Liver (tissue), 9 donors: ENCODE data around the gene PGPEP1. TPM values are rescaled to one million over a fixed set of nuclear protein-coding genes. Genes with fewer than 3 reads are reported as not detected.

Experiments used
- DNase-seq: peaks from one replicate; pipeline ENCODE4 v3.0.0-alpha.2; 2017; ENCODE audit warnings: low spot score
- H3K27ac ChIP-seq, 2 donors: one replicate each; pipeline ENCODE4 v1.7.0; 2013; ENCODE audit warnings: inconsistent platforms in 2 of 2, low read length in 2 of 2, control low read depth in 1 of 2, low read depth in 1 of 2, mild to moderate bottlenecking in 1 of 2
- H3K27me3 ChIP-seq, 4 donors: one replicate each; pipeline versions ENCODE4 v1.6.1 to v1.7.0; 2013; ENCODE audit warnings: low read length in 3 of 4, inconsistent platforms in 1 of 4, mild to moderate bottlenecking in 1 of 4, moderate library complexity in 1 of 4; ENCODE audit not compliant: control insufficient read depth in 4 of 4, insufficient read depth in 4 of 4
- H3K36me3 ChIP-seq, 4 donors: one replicate each; pipeline versions ENCODE4 v1.6.1 to v1.7.0; 2013; ENCODE audit warnings: low read length in 3 of 4, mild to moderate bottlenecking in 3 of 4, low read depth in 1 of 4, moderate library complexity in 1 of 4; ENCODE audit not compliant: control insufficient read depth in 4 of 4, insufficient read depth in 3 of 4
- H3K4me1 ChIP-seq, 4 donors: one replicate each; pipeline versions ENCODE4 v1.6.1 to v1.7.0; 2013; ENCODE audit warnings: low read length in 3 of 4, mild to moderate bottlenecking in 3 of 4, moderate library complexity in 1 of 4; ENCODE audit not compliant: control insufficient read depth in 4 of 4, insufficient read depth in 4 of 4
- H3K4me3 ChIP-seq, 3 donors: one replicate each; pipeline versions ENCODE4 v1.6.1 to v1.7.0; 2013; ENCODE audit warnings: low read length in 3 of 3, control low read depth in 1 of 3, low read depth in 1 of 3, mild to moderate bottlenecking in 1 of 3
- H3K9ac ChIP-seq, 2 donors: one replicate each; pipeline ENCODE4 v1.7.0; 2013; ENCODE audit warnings: low read length in 2 of 2, mild to moderate bottlenecking in 2 of 2, moderate library complexity in 2 of 2, control low read depth in 1 of 2, low read depth in 1 of 2
- H3K9me3 ChIP-seq, 4 donors: one replicate each; pipeline versions ENCODE4 v1.6.1 to v1.7.0; 2013; ENCODE audit warnings: low read length in 3 of 4; ENCODE audit not compliant: control insufficient read depth in 4 of 4
- ATF3 ChIP-seq: IDR thresholded peaks from 2 replicates; pipeline ENCODE4 v1.6.1; 2016; ENCODE audit warnings: antibody characterized with exemption
- CTCF ChIP-seq: fragments of 150-350 bp; IDR thresholded peaks from 2 replicates; pipeline ENCODE4 v1.5.1; 2017; ENCODE audit warnings: improper control_type of control experiment, low read depth, low read length; ENCODE audit not compliant: missing input control
- EGR1 ChIP-seq, 2 donors: IDR thresholded peaks; 2 replicates each; pipeline ENCODE4 v1.6.1; 2016 to 2018; ENCODE audit warnings: antibody characterized with exemption in 2 of 2, low read depth in 2 of 2
- FOXA1 ChIP-seq: IDR thresholded peaks from 2 replicates; pipeline ENCODE4 v1.6.1; 2016; ENCODE audit warnings: antibody characterized with exemption
- GABPA ChIP-seq, 2 donors: IDR thresholded peaks in 1 of 2; conservative IDR thresholded peaks in 1 of 2; 2 replicates each; pipeline ENCODE4 v1.6.1; 2016; ENCODE audit warnings: antibody characterized with exemption in 2 of 2, mild to moderate bottlenecking in 1 of 2, moderate library complexity in 1 of 2
- HNF4G ChIP-seq: IDR thresholded peaks from 2 replicates; pipeline ENCODE4 v1.6.1; 2016; ENCODE audit warnings: antibody characterized with exemption
- JUND ChIP-seq, 2 donors: IDR thresholded peaks; 2 replicates each; pipeline ENCODE4 v1.6.1; 2016; ENCODE audit warnings: antibody characterized with exemption in 2 of 2
- RAD21 ChIP-seq, 2 donors: IDR thresholded peaks; 2 replicates each; pipeline ENCODE4 v1.6.1; 2016; ENCODE audit warnings: antibody characterized with exemption in 2 of 2, mild to moderate bottlenecking in 2 of 2
- RXRA ChIP-seq, 2 donors: IDR thresholded peaks; 2 replicates each; pipeline ENCODE4 v1.6.1; 2017 to 2018; ENCODE audit warnings: antibody characterized with exemption in 2 of 2, mild to moderate bottlenecking in 1 of 2
- TAF1 ChIP-seq: conservative IDR thresholded peaks from 2 replicates; pipeline ENCODE4 v1.6.1; 2016; ENCODE audit warnings: antibody characterized with exemption, mild to moderate bottlenecking
- YY1 ChIP-seq: IDR thresholded peaks from 2 replicates; pipeline ENCODE4 v1.6.1; 2016; ENCODE audit warnings: antibody characterized with exemption, mild to moderate bottlenecking
- ZBTB33 ChIP-seq: IDR thresholded peaks from 2 replicates; pipeline ENCODE4 v1.6.1; 2016; ENCODE audit warnings: antibody characterized with exemption
- WGBS: extraction: QIAGEN DNeasy Blood & Tissue Kit; methylation state at CpG from one replicate; pipeline ENCODE4 v1.1.7; 2013; 5-methylcytosine and 5-hydroxymethylcytosine counted together
- polyA plus RNA-seq, 2 donors: library from polyadenylated mRNA; stranded (reverse) in 1 of 2; unstranded in 1 of 2; fragments of 200-250 nt in 1 of 2; fragments of >200 nt in 1 of 2; fragmentation: Nextera tagmentation in 1 of 2; extraction: Ambion mirVana in 1 of 2; gene quantifications; one replicate each; pipeline versions ENCODE4 v1.2.1 to v1.2.3, GENCODE V29; 2013 to 2015
- total RNA-seq, 2 donors: library from RNA; depleted of rRNA; stranded (reverse); fragments of >200 nt; gene quantifications; one replicate each; pipeline ENCODE4 v1.2.3, GENCODE V29; 2014
- donor health status: healthy.
- donor health status: healthy.
- donor health status: healthy.
- donor health status: healthy.
- donor health status: healthy.

The PGPEP1 gene
- total and polyA plus RNA-seq, 4 donors: 15.8 to 48.3 (median 26.2) TPM

GRCh38 chr19:18390065-18390907 is 49.9 kb downstream of the PGPEP1 start:
- no peaks in the 10 kb centered on the region for H3K9me3 ChIP-seq
- no peak for TF ChIP-seq YY1
- TF ChIP-seq GABPA (IDR thresholded peaks at IDR 0.05 in 1 of 2, conservative IDR thresholded peaks at IDR 0.05 in 1 of 2): no peak
- TF ChIP-seq TAF1: no peak
- TF ChIP-seq JUND (IDR thresholded peaks at IDR 0.05): no peak
- 90% methylated on average over 6 of the region's 6 CpGs for WGBS
- DNase-seq: no peak
- H3K9ac ChIP-seq: no peak overlapping the region
- H3K4me3 ChIP-seq: no peak overlapping the region
- peaks cover 3 to 20% (median 13%) of the 10 kb centered on the region in 4 donors for H3K4me1 ChIP-seq
- no peaks in the 10 kb centered on the region for H3K27me3 ChIP-seq
- peaks cover 0 to 5% (median 0%) of the 10 kb centered on the region in 4 donors for H3K36me3 ChIP-seq
- H3K27ac ChIP-seq: no peak overlapping the region

- Histone ChIP-seq H3K4me1 (peaks cover 7 to 17% (median 12%) of the 10 kb centered on the region in 4 donors), H3K9me3 (no peaks in the 10 kb centered on the region), H3K27me3 (no peaks in the 10 kb centered on the region), H3K4me3 (no peak overlapping the region), H3K36me3 (peaks cover 0 to 5% (median 0%) of the 10 kb centered on the region in 4 donors), H3K9ac (no peak overlapping the region), H3K27ac (no peak overlapping the region)
- TF ChIP-seq ZBTB33: no peak
- TF ChIP-seq TAF1: no peak
- TF ChIP-seq FOXA1: no peak
- DNase-seq: no peak
- 83% methylated on average over 9 of the region's 9 CpGs for WGBS
Measured at GRCh38 chr19:18391509-18392075, 51.2 kb downstream of the PGPEP1 start.

GRCh38 chr19:18392417-18392816 is 52.0 kb downstream of the PGPEP1 start:
- no peaks in the 10 kb centered on the region for H3K9me3 ChIP-seq
- WGBS: 41% methylated on average over 11 of the region's 11 CpGs
- H3K4me3 ChIP-seq: no peak overlapping the region
- H3K9ac ChIP-seq: no peak overlapping the region
- no peak for TF ChIP-seq ATF3
- no peak overlapping the region for H3K27ac ChIP-seq
- H3K4me1 ChIP-seq: peaks cover 10 to 20% (median 17%) of the 10 kb centered on the region in 4 donors
- peaks cover 0 to 5% (median 0%) of the 10 kb centered on the region in 4 donors for H3K36me3 ChIP-seq
- H3K27me3 ChIP-seq: no peaks in the 10 kb centered on the region
- no peak for DNase-seq

GRCh38 chr19:18392926-18393325 is 52.5 kb downstream of the PGPEP1 start:
- DNase-seq: no peak
- no peaks in the 10 kb centered on the region for H3K27me3 ChIP-seq
- no peak overlapping the region for H3K4me3 ChIP-seq
- WGBS: 79% methylated on average over 5 of the region's 5 CpGs
- no peaks in the 10 kb centered on the region for H3K9me3 ChIP-seq
- peaks cover 10 to 23% (median 19%) of the 10 kb centered on the region in 4 donors for H3K4me1 ChIP-seq
- peaks cover 0 to 5% (median 0%) of the 10 kb centered on the region in 4 donors for H3K36me3 ChIP-seq
- H3K9ac ChIP-seq: no peak overlapping the region
- peak overlapping the region in 1 of 2 donors; percentile 38 for H3K27ac ChIP-seq
- TF ChIP-seq FOXA1: no peak
- no peak for TF ChIP-seq JUND (IDR thresholded peaks at IDR 0.05)
- TF ChIP-seq ATF3: no peak
- no peak for TF ChIP-seq EGR1 (IDR thresholded peaks at IDR 0.05; ENCODE audit: low read depth in 2 of 2)
- no peak for TF ChIP-seq RXRA (IDR thresholded peaks at IDR 0.05)
- no peak for TF ChIP-seq RAD21 (IDR thresholded peaks at IDR 0.05)
- no peak for TF ChIP-seq CTCF
- TF ChIP-seq YY1: no peak
- no peak for TF ChIP-seq HNF4G
- no peak for TF ChIP-seq GABPA (IDR thresholded peaks at IDR 0.05 in 1 of 2, conservative IDR thresholded peaks at IDR 0.05 in 1 of 2)
